SU-DHL-6 (cell line): ENCODE results near the gene B3GNT9.

Experiments used
- H2AFZ ChIP-seq: fragments of 200-600 bp; sonication (generic); 2 replicates; pipeline ENCODE4 v1.6.1; 2014; ENCODE audit warnings: low read depth, mild to moderate bottlenecking, moderate library complexity, mixed read lengths, antibody characterized with exemption, low read length; ENCODE audit not compliant: severe bottlenecking
- H3F3A ChIP-seq: fragments of 200-600 bp; shearing (Covaris generic); 2 replicates; pipeline ENCODE4 v1.6.0; 2016; ENCODE audit warnings: antibody characterized with exemption, mild to moderate bottlenecking; ENCODE audit not compliant: insufficient read depth
- H3K27ac ChIP-seq: fragments of 200-600 bp; sonication (generic); 2 replicates; pipeline ENCODE4 v1.5.1; 2016; ENCODE audit warnings: low read depth, mild to moderate bottlenecking, low read length, moderate library complexity, mixed read lengths
- H3K27me3 ChIP-seq: fragments of 200-600 bp; sonication (generic), shearing (Covaris generic); 2 replicates; pipeline ENCODE4 v1.6.0; 2014; ENCODE audit warnings: mild to moderate bottlenecking, low read length
- H3K36me3 ChIP-seq: fragments of 200-600 bp; sonication (generic); 2 replicates; pipeline ENCODE4 v1.6.1; 2014; ENCODE audit warnings: mild to moderate bottlenecking, low read length, mixed read lengths
- H3K4me2 ChIP-seq: fragments of 300-600, 200-600 bp; shearing (Covaris generic), sonication (generic); 2 replicates; pipeline ENCODE4 v1.6.0; 2014; ENCODE audit warnings: low read length, low read depth, mild to moderate bottlenecking; ENCODE audit not compliant: poor library complexity, severe bottlenecking
- H3K4me3 ChIP-seq: fragments of 200-600 bp; sonication (generic); 2 replicates; pipeline ENCODE4 v1.5.1; 2014; ENCODE audit warnings: antibody characterized with exemption, low read length, mild to moderate bottlenecking, mixed read lengths; ENCODE audit not compliant: insufficient read depth, poor library complexity, severe bottlenecking
- H3K79me2 ChIP-seq: fragments of 200-600 bp; sonication (generic); 2 replicates; pipeline ENCODE4 v1.6.1; 2014; ENCODE audit warnings: mild to moderate bottlenecking, low read length, moderate library complexity; ENCODE audit not compliant: insufficient read depth
- H3K9ac ChIP-seq: fragments of 200-600 bp; sonication (generic); 2 replicates; pipeline ENCODE4 v1.7.0; 2014; ENCODE audit warnings: mild to moderate bottlenecking, low read length
- H3K9me2 ChIP-seq: fragments of 200-600 bp; sonication (generic); replicated peaks from 2 replicates; pipeline ENCODE4 v1.6.1; 2014; ENCODE audit warnings: low read length; ENCODE audit not compliant: insufficient read depth
- H3K9me3 ChIP-seq: fragments of 200-600 bp; sonication (generic); 2 replicates; pipeline ENCODE4 v1.6.1; 2014; ENCODE audit warnings: low read length, mixed read lengths; ENCODE audit not compliant: insufficient read depth
- H4K20me1 ChIP-seq: fragments of 200-600 bp; sonication (generic); 2 replicates; pipeline ENCODE4 v1.6.1; 2014; ENCODE audit warnings: low read depth, mild to moderate bottlenecking, antibody characterized with exemption, low read length, moderate library complexity, mixed read lengths
- EZH2phosphoT487 ChIP-seq: fragments of 200-600 bp; sonication (generic), shearing (Covaris generic); conservative IDR thresholded peaks from 2 replicates; pipeline ENCODE4 v1.6.1; 2018; ENCODE audit warnings: mild to moderate bottlenecking, antibody characterized with exemption, low read length, moderate library complexity, mixed read lengths
- TF ChIP-seq, protein P1 (sequence below): fragments of 200-600 bp; sonication (generic); IDR thresholded peaks from one replicate; pipeline ENCODE4 v1.5.1; 2017; ENCODE audit warnings: antibody characterized with exemption, mild to moderate bottlenecking, low read length, moderate library complexity; ENCODE audit not compliant: insufficient read depth, poor library complexity, severe bottlenecking

Gene B3GNT9

DNA sequence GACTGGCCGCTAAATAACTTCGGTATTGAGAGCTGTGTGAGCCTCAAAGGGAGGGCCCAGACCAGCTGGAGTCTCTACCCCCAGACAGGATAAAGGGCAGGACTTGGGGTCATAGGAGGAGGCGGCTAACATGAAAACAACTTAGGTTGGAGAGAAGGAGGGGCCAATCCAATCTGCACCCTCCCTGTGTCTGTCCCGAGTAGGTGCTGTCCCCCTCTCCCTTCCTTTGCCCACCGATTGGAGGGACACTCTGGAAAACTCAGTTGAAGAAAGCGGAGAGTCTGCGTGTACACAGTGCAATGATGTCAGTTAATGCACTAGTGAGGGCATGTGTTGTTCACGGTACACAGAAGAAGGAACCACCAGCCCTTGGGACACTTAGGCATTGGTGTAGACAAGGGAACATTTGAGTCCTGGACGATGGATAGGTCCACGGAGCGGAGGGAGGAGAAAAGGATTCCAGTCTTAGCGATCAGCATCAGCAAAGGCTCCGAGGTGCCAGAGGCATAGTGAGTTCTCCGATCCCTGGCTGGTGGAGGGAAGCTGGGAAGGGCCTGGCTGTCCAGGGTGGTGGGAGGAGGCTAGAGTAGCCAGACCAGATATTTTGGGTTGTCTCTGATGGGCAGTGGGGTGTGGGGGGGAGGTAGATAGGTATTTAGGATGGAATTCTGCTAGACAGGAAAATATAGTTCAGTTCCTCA is 20.3 kb upstream of the B3GNT9 start:
- H3K4me3 ChIP-seq: no peak overlapping the region
- H3K27ac ChIP-seq: no peak overlapping the region
- H3K9me3 ChIP-seq: no peaks in the 10 kb centered on the region
- H3K27me3 ChIP-seq: no peaks in the 10 kb centered on the region
- TF ChIP-seq EZH2phosphoT487: no peak
- TF ChIP-seq, protein P1, sequence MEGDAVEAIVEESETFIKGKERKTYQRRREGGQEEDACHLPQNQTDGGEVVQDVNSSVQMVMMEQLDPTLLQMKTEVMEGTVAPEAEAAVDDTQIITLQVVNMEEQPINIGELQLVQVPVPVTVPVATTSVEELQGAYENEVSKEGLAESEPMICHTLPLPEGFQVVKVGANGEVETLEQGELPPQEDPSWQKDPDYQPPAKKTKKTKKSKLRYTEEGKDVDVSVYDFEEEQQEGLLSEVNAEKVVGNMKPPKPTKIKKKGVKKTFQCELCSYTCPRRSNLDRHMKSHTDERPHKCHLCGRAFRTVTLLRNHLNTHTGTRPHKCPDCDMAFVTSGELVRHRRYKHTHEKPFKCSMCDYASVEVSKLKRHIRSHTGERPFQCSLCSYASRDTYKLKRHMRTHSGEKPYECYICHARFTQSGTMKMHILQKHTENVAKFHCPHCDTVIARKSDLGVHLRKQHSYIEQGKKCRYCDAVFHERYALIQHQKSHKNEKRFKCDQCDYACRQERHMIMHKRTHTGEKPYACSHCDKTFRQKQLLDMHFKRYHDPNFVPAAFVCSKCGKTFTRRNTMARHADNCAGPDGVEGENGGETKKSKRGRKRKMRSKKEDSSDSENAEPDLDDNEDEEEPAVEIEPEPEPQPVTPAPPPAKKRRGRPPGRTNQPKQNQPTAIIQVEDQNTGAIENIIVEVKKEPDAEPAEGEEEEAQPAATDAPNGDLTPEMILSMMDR: no peak
- no peak overlapping the region for H3K4me2 ChIP-seq
- H3K79me2 ChIP-seq: no peaks in the 10 kb centered on the region
- H2AFZ ChIP-seq: no peak overlapping the region
- no peaks in the 10 kb centered on the region for H3K9me2 ChIP-seq
- H3F3A ChIP-seq: no peaks in the 10 kb centered on the region
- H3K9ac ChIP-seq: no peak overlapping the region
- H4K20me1 ChIP-seq: no peaks in the 10 kb centered on the region
- no peaks in the 10 kb centered on the region for H3K36me3 ChIP-seq

GRCh38 chr16:67170168-67170948 is 19.6 kb upstream of the B3GNT9 start, which contains the start of gene NOL3:
TSS of gene NOL3 (plus strand) at chr16:67170538.
- no peaks in the 10 kb centered on the region for H3F3A ChIP-seq
- no peaks in the 10 kb centered on the region for H3K27me3 ChIP-seq

GRCh38 chr16:67169642-67170167 is 18.9 kb upstream of the B3GNT9 start:
- Histone ChIP-seq H3K4me3 (no peak overlapping the region), H2AFZ (no peak overlapping the region), H3K79me2 (no peaks in the 10 kb centered on the region), H4K20me1 (no peaks in the 10 kb centered on the region), H3K9ac (no peak overlapping the region), H3K9me3 (no peaks in the 10 kb centered on the region), H3K4me2 (peak overlapping the region; percentile 18), H3K27ac (no peak overlapping the region), H3F3A (no peaks in the 10 kb centered on the region), H3K36me3 (no peaks in the 10 kb centered on the region), H3K9me2 (no peaks in the 10 kb centered on the region), H3K27me3 (no peaks in the 10 kb centered on the region)
- TF ChIP-seq, protein P1: peak; percentile 72
- TF ChIP-seq EZH2phosphoT487: 0 out of 2 replicates have a peak, but pooled peaks have one; percentile 32

More at GRCh38 chr16:67170168-67170948, 19.6 kb upstream of the B3GNT9 start, which contains the start of gene NOL3:
- Histone ChIP-seq H3K4me3 (no peak within 1 kb of the TSS), H3K36me3 (no peaks in the 10 kb centered on the region), H3K9me2 (no peaks in the 10 kb centered on the region), H3K27ac (no peak within 1 kb of the TSS), H3K9me3 (no peaks in the 10 kb centered on the region), H4K20me1 (no peaks in the 10 kb centered on the region), H2AFZ (no peak within 1 kb of the TSS), H3K79me2 (no peaks in the 10 kb centered on the region), H3K9ac (no peak within 1 kb of the TSS), H3K4me2 (peak within 1 kb of the TSS; percentile 18)
- TF ChIP-seq EZH2phosphoT487: no peak
- TF ChIP-seq, protein P1: no peak
